ENCODE results near the gene ABCE1.

The ABCE1 gene

GRCh38 chr4:145097821-145098674, at the start of gene ABCE1, which contains the start of gene ANAPC10:
ABCE1 (plus strand) TSS chr4:145098311; CDS start chr4:145104413, 6,102 bp downstream.
ANAPC10 (minus strand) TSS chr4:145098196; CDS start chr4:145096099, 2,097 bp downstream.
- DNase-seq: peak; percentile 92 to 94

GRCh38 chr4:145048817-145049216, 49.3 kb upstream of the ABCE1 start:
- no peak for DNase-seq

GRCh38 chr4:145049241-145049640, 48.9 kb upstream of the ABCE1 start:
- DNase-seq: no peak

- DNase-seq: no peak
These were observed 42.4 kb upstream of the ABCE1 start for GRCh38 chr4:145055533-145056257.

- no peak for DNase-seq
These were observed 41.6 kb upstream of the ABCE1 start for GRCh38 chr4:145056325-145057130.

GRCh38 chr4:145058256-145058655, 39.9 kb upstream of the ABCE1 start:
- DNase-seq: no peak

GRCh38 chr4:145061318-145061920, 36.7 kb upstream of the ABCE1 start:
- DNase-seq: no peak

- no peak for DNase-seq
These were observed 32.0 kb upstream of the ABCE1 start for GRCh38 chr4:145066063-145066501.

- DNase-seq: no peak
These were observed 28.8 kb upstream of the ABCE1 start for GRCh38 chr4:145069361-145069760.

GRCh38 chr4:145071560-145071959, 26.6 kb upstream of the ABCE1 start:
- no peak for DNase-seq

GRCh38 chr4:145075742-145076468, 22.2 kb upstream of the ABCE1 start:
- no peak for DNase-seq

- no peak for DNase-seq
These were observed 21.6 kb upstream of the ABCE1 start for GRCh38 chr4:145076469-145076855.

- no peak for DNase-seq
These were observed 16.4 kb upstream of the ABCE1 start for GRCh38 chr4:145081756-145082155.

GRCh38 chr4:145083891-145084605, 14.1 kb upstream of the ABCE1 start:
- no peak for DNase-seq

- DNase-seq: no peak
These were observed 7.7 kb upstream of the ABCE1 start for GRCh38 chr4:145090380-145090779.

GRCh38 chr4:145093638-145094037, 4.5 kb upstream of the ABCE1 start:
- no peak for DNase-seq

GRCh38 chr4:145097331-145097820, 735 bp upstream of the ABCE1 start:
- no peak for DNase-seq

- peak; percentile 72 to 73 for DNase-seq
These were observed 545 bp downstream of the ABCE1 start for GRCh38 chr4:145098675-145099037.

GRCh38 chr4:145099653-145100052, 1.5 kb downstream of the ABCE1 start:
- DNase-seq: no peak

GRCh38 chr4:145101091-145101490, 3.0 kb downstream of the ABCE1 start:
- DNase-seq: no peak

- no peak for DNase-seq
These were observed 4.5 kb downstream of the ABCE1 start for GRCh38 chr4:145102619-145103018.

Measured in activated T-cell treated with anti-CD3 and anti-CD28 coated beads, Interleukin-2, amount 50 U/mL, for 48 hours (primary cell).